ENCODE data around the gene NTM.

NTM gene

GRCh38 chr11:131771471-131771870 is 401.1 kb downstream of the NTM start:
- no peak overlapping the region for H3K4me3 ChIP-seq (ENCODE audit: low read depth, low read length)

GRCh38 chr11:131773626-131774025 is 403.2 kb downstream of the NTM start:
- Histone ChIP-seq H3K27me3 (ENCODE audit: insufficient read depth, low read depth, severe bottlenecking) (no peaks in the 10 kb centered on the region), H3K36me3 (no peaks in the 10 kb centered on the region), H3K27ac (no peak overlapping the region), H3K9me3 (ENCODE audit: severe bottlenecking) (no peaks in the 10 kb centered on the region), H3K4me3 (ENCODE audit: low read depth, low read length) (no peak overlapping the region)
- TF ChIP-seq CTCF (IDR thresholded peaks at IDR 0.05; ENCODE audit: low read depth, low read length): no peak
- no peak for DNase-seq

More at GRCh38 chr11:131771471-131771870, 401.1 kb downstream of the NTM start:
- Histone ChIP-seq H3K27me3 (ENCODE audit: insufficient read depth, low read depth, severe bottlenecking) (no peaks in the 10 kb centered on the region), H3K27ac (no peak overlapping the region), H3K36me3 (no peaks in the 10 kb centered on the region), H3K9me3 (ENCODE audit: severe bottlenecking) (no peaks in the 10 kb centered on the region)
- no peak for TF ChIP-seq CTCF (IDR thresholded peaks at IDR 0.05; ENCODE audit: low read depth, low read length)
- no peak for DNase-seq

GRCh38 chr11:131776211-131776610 is 405.8 kb downstream of the NTM start:
- no peak for TF ChIP-seq CTCF (IDR thresholded peaks at IDR 0.05; ENCODE audit: low read depth, low read length)

GRCh38 chr11:131785801-131786200 is 415.4 kb downstream of the NTM start:
- DNase-seq: no peak

More at GRCh38 chr11:131776211-131776610, 405.8 kb downstream of the NTM start:
- Histone ChIP-seq H3K4me3 (ENCODE audit: low read depth, low read length) (no peak overlapping the region), H3K27ac (no peak overlapping the region), H3K9me3 (ENCODE audit: severe bottlenecking) (no peaks in the 10 kb centered on the region), H3K27me3 (ENCODE audit: insufficient read depth, low read depth, severe bottlenecking) (no peaks in the 10 kb centered on the region), H3K36me3 (no peaks in the 10 kb centered on the region)
- no peak for DNase-seq

GRCh38 chr11:131787119-131787518 is 416.7 kb downstream of the NTM start:
- DNase-seq: no peak
- Histone ChIP-seq H3K27me3 (ENCODE audit: insufficient read depth, low read depth, severe bottlenecking) (no peaks in the 10 kb centered on the region), H3K36me3 (no peaks in the 10 kb centered on the region), H3K27ac (no peak overlapping the region), H3K4me3 (ENCODE audit: low read depth, low read length) (no peak overlapping the region), H3K9me3 (ENCODE audit: severe bottlenecking) (no peaks in the 10 kb centered on the region)
- TF ChIP-seq CTCF (IDR thresholded peaks at IDR 0.05; ENCODE audit: low read depth, low read length): no peak

More at GRCh38 chr11:131785801-131786200, 415.4 kb downstream of the NTM start:
- H3K27me3 ChIP-seq (ENCODE audit: insufficient read depth, low read depth, severe bottlenecking): no peaks in the 10 kb centered on the region
- H3K4me3 ChIP-seq (ENCODE audit: low read depth, low read length): no peak overlapping the region
- no peaks in the 10 kb centered on the region for H3K9me3 ChIP-seq (ENCODE audit: severe bottlenecking)
- no peaks in the 10 kb centered on the region for H3K36me3 ChIP-seq
- H3K27ac ChIP-seq: no peak overlapping the region
- TF ChIP-seq CTCF (IDR thresholded peaks at IDR 0.05; ENCODE audit: low read depth, low read length): no peak

- H3K27me3 ChIP-seq (ENCODE audit: insufficient read depth, low read depth, severe bottlenecking): no peaks in the 10 kb centered on the region
- DNase-seq: no peak
- TF ChIP-seq CTCF (IDR thresholded peaks at IDR 0.05; ENCODE audit: low read depth, low read length): no peak
- no peaks in the 10 kb centered on the region for H3K36me3 ChIP-seq
- H3K4me3 ChIP-seq (ENCODE audit: low read depth, low read length): no peak overlapping the region
- no peaks in the 10 kb centered on the region for H3K9me3 ChIP-seq (ENCODE audit: severe bottlenecking)
- no peak overlapping the region for H3K27ac ChIP-seq
Measured at GRCh38 chr11:131790586-131790985, 420.2 kb downstream of the NTM start.

All from WERI-Rb-1 (cell line).